ENCODE data around the gene LCE5A.
A peak's percentile ranks its signal among the peaks of the same experiment; 100 is the strongest.
"Not testable (repeated sequence)": the region's sequence is repeated elsewhere in the genome, so short reads cannot be mapped to it uniquely, and the experiment has no call there.

LCE5A gene, protein sequence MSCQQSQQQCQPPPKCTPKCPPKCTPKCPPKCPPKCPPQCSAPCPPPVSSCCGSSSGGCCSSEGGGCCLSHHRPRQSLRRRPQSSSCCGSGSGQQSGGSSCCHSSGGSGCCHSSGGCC

DNA sequence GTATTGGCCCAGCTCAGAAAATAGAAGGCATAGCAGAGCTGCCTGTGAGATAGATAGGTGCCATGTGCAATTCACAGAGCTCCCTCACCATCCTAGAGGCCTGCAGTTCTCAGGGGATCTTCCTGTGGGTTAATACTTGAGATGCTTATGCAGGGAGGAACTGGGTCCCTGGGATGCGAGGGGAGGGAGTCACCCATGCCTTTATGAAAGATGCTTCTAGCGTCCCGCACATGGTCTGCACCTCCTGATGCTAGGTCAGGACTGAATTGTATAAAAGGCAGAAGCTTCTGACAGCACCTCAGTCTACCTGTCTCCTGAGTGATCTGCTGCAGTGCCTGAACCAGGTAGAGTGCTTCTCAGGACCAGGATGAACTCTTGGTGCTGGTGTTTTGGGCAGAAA lies at the start of gene LCE5A:
TSS of gene LCE5A (plus strand) at position 301 of the 400 bp plus-strand sequence. CDS start 732 bp downstream, outside the sequence.
- DNase-seq (ENCODE audit: low read depth): no peak

DNA sequence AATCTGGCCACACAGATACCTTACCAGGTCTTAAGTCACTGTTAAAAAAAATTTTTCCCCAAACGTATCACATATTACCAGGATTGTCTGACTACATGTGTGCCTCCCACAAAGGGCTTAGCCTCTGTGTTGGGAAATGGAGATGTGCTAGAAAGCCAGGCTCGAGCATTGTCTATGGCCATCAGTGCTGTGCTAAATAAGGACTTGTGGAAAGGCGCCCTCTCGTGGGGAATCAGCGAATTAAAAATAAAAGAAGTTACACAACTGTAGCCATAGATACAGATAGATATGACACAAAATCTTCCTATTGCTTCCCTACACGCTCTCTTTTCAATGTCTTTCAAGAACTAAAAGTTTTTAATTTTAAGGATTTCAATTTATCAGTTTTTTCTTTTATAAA lies 49.1 kb upstream of the LCE5A start:
- peak; percentile 45 for DNase-seq (ENCODE audit: low read depth)

DNA sequence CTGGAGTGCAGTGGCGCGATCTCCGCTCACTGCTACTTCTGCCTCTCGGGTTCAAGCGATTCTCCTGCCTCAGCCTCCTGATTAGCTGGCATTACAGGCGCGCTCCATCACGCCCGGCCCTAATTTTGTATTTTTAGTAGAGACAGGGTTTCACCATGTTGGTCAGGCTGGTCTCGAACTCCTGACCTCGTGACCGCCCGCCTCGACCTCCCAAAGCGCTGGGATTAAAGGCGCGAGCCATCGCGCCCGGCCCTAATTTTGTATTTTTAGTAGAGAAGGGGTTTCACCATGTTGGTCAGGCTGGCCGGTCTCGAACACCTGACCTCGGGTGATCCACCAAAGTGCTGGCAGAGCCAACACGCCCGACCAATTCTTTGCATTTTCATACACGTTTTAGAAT lies 48.0 kb upstream of the LCE5A start:
- DNase-seq (ENCODE audit: low read depth): no peak

DNA sequence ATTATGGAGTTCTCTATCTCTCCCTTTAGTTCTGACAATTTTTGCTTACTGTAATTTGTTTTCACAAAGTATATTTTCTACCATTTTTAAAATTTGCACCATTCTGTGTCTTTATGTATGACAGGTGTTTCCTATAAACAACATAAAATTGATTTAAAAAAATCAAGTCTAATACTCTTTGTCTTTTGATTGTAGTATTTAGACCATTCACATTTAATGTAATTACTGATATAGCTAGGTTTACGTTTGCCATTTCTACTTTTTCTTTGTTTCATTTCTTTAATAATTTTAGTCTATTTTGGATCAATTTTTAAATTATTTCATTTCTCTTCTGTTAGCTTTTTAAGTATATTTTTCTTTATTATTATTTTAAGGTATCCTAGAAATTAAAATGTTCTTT lies 44.4 kb upstream of the LCE5A start:
- no peak for DNase-seq (ENCODE audit: low read depth)

DNA sequence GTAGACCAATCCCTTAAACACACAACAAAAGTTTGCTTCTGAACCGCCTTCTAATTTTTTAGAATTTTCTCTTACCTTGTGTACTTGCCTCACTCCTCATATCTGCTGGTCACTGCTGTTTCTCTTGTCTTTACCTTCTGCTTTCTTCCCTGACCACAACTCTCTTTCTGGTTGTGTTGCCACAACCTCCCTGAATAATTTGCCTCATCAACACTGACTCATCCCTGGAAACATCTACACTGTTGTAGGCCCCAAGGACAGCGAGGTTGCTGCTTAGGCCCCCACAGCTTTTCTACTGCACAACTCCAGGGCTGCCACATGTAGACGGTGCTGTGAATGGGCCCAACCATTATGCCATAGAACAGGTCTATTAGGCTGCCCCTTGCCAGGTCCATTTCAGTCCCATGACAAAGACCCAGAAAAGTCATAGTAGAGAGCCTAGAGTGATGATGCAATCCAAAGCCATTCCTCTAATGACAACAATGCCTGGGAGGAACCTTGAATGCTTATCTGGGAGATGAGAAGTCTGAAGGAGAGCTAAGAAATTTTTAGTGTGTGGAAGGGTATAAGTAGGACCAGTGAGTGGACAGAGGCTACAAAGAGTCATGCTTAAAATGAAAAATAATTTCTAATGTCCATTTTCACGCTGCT lies 36.6 kb upstream of the LCE5A start:
- DNase-seq (ENCODE audit: low read depth): no peak

DNA sequence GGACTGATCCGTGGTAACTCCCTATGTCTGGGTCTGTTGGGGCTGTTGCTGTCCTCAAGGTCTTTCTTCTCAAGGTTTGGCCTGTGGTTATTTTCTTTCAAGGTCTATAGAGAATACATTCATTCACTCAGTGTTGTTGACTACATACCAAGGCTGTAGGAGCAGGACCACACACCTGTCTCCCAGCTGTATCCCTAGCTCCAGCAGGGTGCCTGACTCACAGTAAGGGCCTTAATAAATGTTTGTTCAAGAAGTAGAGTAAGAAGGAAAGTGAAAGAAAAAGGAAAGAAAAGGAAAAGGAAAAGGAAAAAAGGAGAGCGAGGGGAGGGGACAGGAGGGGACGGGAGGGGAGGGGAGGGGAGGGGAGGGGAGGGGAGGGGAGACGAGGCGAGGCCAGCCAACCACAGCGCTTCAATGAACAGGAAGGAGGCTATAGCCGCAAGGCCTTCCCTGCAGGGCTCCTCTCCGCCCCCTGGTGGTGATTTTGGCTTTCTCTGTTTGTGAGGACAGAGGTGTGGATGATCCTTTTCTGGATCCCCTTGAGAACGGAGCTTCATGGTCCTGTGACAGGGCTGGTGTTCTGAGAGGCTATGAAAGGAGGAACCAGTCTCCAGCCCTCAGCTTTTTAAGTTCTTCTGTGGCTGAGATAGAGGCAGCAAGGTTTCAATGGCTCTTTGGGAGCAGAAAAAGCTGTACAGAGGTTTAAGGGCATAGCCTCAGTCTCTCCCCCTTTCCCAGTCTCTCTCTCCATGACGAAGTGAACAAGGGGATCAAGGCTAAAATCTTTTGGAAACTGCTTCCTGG lies 30.6 kb upstream of the LCE5A start:
- DNase-seq (ENCODE audit: low read depth): peak; percentile 28

DNA sequence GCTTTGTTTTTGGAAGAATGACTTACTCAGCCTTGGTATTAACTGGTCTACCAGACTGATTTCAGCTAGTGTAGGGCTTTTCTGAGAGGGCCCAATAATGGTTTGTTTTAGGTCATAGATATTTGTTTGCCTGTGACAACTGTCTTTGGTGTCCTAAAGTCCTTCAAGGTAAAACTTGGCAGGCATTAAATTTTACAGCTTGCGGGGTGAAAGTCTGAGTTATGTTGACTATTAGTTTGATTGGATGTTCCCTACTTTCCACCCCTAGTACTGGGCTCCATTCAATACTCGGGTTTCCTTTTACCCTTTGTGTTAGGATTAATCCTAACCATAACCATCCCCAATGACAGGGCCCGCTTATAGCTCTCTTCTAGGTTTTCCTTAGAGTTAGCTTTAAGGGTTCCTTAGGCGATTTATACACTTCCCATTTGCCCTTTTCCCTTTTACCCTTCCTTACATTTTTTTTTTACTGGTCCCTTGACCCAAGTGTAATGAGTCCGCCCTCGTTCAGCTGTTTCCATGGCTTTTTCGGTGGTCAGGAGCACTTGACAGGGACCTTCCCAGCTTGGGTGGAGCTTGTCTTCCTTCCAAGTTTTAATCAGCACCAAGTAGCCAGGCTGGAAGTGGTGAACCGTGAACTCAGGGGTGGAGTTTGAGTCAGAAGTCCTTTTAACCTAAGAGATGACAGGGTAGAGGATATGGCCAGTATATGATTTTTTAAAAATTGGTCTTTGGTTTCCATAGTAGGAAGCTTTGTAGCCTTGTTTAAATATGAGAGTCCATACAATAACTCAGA lies 28.5 kb upstream of the LCE5A start:
- DNase-seq (ENCODE audit: low read depth): no peak

DNA sequence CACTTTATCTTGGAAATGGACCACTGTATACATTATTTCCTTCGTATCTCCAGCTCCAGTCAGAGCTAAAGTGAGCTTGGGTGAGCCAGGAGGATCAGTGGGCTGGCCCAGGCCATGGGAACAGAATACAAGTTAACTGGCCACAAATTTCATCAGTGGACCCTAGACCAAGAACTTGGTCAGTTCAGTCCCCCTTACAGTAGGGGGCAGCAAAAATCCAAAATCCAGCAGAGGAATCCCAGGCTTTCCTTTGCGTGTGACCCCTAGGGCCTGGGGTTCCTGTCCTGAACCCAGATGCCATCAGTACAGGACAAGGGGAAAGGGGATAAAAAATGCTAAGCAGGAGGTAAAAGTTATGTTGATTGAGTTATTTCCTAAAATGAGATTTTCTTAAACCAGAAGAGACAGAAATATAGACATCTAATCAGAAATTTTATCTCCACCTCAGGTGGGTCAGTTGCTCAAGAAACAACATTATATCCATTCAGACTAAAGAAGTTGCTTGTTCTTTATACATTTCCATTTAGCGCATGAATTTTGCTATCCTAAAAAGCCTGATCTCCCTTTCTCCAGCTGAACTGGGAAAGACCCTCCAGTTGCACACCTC lies 24.1 kb upstream of the LCE5A start:
- no peak for DNase-seq (ENCODE audit: low read depth)

DNA sequence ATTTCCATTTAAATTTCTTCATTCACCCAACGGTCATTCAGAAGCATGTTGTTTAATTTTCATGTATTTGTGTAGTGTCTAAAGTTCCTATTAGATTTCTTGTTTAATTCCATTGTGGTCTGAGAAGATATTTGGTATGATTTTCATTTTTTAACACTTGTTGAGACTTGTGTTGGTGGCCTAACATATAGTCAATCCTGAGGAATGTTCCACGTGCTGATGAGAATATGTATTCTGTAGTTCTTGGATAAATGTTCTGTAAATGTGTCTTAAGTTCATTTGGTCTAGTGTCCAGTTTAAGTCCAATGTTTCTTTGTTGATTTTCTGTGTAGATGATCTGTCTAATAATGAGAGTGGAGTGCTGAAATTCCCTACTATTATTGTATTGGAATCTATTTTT lies 22.7 kb upstream of the LCE5A start:
- DNase-seq (ENCODE audit: low read depth): no peak

DNA sequence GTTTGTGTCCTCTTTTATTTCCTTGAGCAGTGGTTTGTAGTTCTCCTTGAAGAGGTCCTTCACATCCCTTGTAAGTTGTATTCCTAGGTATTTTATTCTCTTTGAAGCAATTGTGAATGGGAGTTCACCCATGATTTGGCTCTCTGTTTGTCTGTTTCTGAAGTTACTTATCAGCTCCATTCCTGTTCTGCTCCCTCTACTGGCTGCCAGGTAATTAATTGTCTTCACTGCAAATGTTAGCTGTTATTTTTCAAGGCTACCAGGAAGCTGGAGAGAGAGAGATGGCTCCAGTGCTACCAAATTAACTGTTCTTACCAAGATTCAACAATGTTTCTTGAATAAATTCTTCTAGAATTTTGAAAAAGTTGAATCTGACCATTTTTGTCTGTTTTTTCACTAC lies 19.1 kb upstream of the LCE5A start:
- DNase-seq (ENCODE audit: low read depth): not testable (repeated sequence)

DNA sequence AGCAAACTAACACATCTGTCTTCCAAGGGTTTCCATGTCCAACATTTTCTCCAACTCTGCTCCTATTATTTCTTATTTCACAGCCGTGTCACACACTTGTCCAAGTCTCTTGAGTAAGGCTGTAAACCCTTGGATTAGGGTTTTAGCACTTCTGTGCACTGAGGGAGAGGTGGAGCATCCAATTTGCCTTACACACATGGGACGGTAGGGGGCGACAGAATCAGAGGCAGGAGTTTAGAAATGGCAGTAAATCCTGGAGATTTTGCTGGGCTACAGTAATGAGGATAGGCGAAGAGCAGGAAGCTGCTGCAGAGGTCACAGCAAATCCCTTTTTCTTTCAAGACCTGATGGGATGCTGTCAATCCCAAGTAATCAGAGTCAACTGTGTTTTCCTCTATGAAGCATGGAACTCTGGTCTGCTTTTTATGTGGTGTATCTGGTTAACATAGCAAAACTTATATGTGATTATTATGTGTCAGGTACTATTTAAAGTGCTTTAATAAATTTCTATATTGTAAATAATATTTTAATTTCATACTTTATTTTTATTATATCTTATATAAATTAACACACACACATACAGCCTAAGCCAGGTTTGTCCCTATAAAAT lies 15.4 kb upstream of the LCE5A start:
- DNase-seq (ENCODE audit: low read depth): no peak

DNA sequence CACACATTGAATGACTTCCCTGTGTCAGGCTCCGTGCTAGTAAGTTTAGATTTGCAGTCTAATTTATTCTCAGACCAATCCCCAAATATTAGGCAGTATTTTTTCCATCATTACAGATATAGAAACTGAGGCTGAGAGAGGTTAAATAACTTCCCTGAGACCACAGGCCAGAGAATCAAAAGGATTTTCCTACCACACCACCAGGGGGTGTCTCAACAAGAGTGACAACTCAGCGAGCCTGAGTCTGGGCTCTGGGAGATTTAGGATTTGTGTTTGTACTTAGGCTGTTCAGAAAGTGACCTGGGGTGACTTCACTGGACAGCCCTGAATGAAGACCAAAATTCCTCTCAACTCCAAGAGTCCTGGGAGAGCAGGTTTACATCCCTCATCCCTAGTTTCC lies 13.3 kb upstream of the LCE5A start:
- no peak for DNase-seq (ENCODE audit: low read depth)

DNA sequence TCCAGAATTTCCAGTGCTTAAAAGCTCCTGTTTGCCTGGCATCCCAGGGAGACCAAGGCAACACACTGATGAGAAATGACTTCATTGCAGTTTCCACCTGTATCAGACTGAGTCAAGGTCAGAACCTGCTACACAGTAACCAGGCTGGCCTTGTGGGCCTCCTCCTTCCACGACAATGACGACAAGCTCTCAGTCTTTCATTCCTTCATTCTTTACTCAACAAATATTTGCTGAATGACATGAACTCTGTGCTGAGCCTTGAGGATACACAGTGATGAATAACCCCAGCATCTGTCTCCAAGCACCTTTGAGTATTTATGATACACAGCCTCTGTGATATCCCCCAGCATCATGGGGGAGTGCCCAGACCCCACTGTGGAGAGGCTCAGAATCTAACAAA lies 8.9 kb upstream of the LCE5A start:
- no peak for DNase-seq (ENCODE audit: low read depth)

DNA sequence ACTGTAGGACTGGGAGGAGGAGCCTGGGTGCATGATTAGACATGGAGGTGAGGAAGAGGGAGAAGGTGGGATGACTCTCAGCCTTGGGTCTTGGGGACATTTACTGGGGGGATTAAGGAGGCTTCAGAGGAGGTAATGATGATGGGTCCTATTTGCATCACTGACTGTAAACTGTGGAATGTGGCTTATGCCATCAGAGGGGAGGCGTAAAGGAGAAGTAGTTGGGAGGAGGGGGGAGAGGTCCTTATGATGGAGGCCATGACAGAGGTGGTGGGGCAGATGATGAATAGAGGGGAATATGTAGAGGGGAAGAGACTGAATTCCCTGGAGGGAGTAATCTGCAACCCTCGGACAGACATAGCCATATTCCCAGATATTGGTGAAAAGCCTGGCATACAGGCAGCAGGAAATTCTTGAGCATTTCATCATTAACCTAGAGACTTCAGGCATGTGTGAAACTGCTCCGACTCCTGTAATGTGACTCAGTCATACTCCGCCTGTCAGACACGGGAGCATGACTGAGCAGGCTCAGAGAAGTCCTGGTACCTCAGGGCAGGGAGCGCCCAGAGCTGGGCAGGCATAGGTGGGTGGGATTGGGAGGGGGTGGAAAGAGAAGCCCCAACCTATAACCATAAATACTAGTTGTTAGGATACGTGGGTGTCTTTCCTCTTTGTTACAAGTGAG lies 8.0 kb upstream of the LCE5A start:
- DNase-seq (ENCODE audit: low read depth): no peak

DNA sequence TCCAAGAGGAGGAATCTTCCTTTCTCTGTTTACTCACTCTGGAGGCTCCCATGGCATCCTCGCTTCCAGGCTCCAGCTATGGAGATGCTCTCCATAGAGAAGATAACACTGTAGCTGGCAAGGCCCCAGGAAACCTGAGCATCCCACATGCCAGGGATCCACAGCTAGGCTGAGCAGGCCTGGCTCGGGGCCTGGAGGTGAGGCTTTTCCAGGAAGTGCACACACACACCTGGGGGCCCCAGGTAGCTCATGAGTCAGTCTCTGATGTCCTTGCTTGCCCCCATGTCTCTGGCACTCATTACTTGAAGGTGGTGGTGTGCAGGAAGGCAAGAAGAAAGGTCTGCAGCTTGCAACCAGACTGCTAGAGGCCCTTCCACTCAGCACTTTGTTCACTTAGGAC lies 5.5 kb upstream of the LCE5A start:
- no peak for DNase-seq (ENCODE audit: low read depth)

DNA sequence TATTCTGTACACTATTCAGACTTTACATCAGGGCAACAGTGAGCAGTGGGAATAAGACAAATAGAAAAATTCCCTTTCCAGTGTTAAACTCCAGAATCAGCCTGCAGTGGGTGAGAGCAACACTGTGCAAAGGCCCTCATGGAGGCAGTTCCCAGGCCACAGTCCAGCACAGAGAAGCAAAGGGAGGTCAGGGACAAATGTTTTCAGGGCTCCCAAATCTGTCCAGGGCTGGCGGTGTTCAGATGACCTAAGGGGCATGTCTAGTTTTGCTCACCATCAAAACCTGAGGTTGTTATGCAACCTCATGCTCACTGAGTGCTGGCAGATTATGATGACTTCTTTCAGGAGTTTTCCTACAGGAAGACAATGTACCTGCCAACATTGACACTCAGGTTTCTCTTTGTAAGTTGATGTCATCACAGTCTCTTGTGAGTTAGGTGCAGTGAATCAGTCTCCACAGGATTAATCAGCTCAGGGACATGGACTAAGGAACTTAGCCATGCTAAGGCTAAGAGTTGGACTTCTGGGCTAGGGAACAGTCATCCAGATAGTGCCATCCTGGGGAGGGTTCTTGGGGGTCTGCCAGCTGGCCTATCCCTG lies 3.6 kb upstream of the LCE5A start:
- DNase-seq (ENCODE audit: low read depth): no peak

DNA sequence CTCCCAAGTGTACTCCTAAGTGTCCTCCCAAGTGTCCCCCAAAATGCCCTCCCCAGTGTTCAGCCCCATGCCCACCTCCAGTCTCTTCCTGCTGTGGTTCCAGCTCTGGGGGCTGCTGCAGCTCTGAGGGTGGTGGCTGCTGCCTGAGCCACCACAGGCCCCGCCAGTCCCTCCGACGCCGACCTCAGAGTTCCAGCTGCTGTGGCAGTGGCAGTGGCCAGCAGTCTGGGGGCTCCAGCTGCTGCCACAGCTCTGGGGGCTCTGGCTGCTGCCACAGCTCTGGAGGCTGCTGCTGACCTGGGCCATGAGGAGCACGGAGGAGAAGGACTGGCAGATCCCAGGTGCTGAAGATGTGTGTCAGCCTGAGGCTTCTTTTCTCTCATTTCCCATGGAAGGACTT lies 993 bp downstream of the LCE5A start:
- DNase-seq (ENCODE audit: low read depth): no peak

DNA sequence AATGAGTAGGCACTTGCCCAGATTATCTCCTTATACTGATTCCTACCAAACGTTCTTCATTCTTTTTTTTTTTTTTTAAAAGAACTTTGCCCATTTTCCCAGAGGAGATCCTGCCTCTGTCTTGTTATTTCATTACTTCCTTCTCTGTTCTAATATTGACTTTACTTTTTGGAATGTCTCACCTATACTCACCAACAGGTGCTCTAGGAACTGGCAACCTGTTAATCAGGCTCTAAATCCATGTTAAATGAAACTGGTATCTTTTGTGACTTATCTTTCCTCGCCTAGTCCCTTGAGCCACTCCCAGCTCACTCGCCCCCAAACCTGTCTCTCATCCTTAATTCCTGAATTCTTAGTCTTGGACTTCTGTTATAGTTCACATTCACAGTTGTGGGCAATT lies 2.5 kb downstream of the LCE5A start:
- DNase-seq (ENCODE audit: low read depth): no peak

DNA sequence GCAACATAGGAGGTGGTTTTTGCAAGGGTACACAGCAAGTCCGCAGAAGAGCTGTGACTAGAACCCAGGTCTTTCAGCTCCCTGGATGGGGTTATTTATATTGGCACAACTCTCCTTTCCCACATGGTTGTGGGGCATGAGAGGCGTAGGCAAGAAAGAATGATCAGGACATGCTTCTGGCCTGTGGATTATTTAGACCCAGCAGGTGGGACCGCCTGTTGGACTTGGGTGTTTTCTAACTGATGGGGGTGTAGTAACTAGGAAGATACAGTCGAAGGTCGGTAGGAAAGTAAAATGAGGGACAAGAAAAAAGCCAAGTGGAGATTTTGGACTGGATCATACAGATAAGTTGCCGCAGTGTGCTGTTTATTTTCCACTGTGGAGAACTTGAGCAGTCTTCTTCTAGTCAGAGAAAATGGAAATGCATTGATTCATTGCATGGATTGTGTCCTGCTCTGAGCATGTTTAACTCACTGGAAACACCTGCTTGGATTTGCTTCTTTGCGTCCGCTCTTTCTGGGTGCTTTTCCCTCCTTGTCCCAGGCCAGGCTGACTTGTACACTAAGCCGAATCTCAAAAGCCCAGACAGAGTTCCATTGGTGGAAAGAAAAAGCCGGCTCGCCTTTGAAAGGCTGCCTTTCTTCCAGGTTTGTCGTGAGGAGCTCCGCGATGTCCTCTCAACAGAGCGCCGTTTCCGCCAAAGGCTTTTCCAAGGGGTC lies 4.3 kb downstream of the LCE5A start:
- DNase-seq (ENCODE audit: low read depth): no peak

DNA sequence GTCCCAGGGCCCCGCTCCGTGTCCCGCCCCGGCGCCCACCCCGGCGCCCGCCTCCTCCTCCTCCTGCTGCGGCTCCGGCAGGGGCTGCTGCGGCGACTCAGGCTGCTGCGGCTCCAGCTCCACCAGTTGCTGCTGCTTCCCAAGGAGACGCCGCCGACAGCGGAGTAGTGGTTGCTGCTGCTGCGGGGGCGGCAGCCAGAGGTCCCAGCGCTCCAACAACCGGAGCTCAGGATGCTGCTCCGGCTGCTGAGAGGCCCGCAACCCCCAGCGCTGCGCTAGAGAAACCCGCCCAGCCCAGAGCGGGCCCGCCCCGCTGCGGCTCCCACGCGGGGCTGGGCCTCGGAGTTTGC lies 4.8 kb downstream of the LCE5A start:
- DNase-seq (ENCODE audit: low read depth): no peak
